Choroid plexus epithelial cell (primary cell): ENCODE measurements around the gene POLD3.

Experiments
- DNase-seq: peaks from one replicate; pipeline ENCODE4 v3.0.0-alpha.2; 2010; ENCODE audit warnings: low read depth
- H3K4me3 ChIP-seq: 2 replicates; pipeline ENCODE4 v1.5.1; 2011; ENCODE audit warnings: low read depth, mild to moderate bottlenecking, control low read depth, low read length, moderate library complexity
- CTCF ChIP-seq: conservative IDR thresholded peaks from 2 replicates; pipeline ENCODE4 v1.5.1; 2011; ENCODE audit warnings: low read depth, mild to moderate bottlenecking, control low read depth, inconsistent platforms, low read length, moderate library complexity

POLD3 gene

GRCh38 chr11:74678591-74679512, 86.5 kb downstream of the POLD3 start:
- DNase-seq = no peak
- H3K4me3 ChIP-seq = no peak overlapping the region
- no peak for TF ChIP-seq CTCF

- no peak overlapping the region for H3K4me3 ChIP-seq
- TF ChIP-seq CTCF = no peak
- DNase-seq = no peak
These were observed 87.1 kb downstream of the POLD3 start for GRCh38 chr11:74679513-74679865.

GRCh38 chr11:74680035-74680671, 87.8 kb downstream of the POLD3 start:
- no peak for DNase-seq
- no peak for TF ChIP-seq CTCF
- no peak overlapping the region for H3K4me3 ChIP-seq

- H3K4me3 ChIP-seq = no peak overlapping the region
- TF ChIP-seq CTCF = no peak
- no peak for DNase-seq
These were observed 88.5 kb downstream of the POLD3 start for GRCh38 chr11:74680703-74681531.

- DNase-seq = no peak
- no peak for TF ChIP-seq CTCF
- no peak overlapping the region for H3K4me3 ChIP-seq
These were observed 89.6 kb downstream of the POLD3 start for GRCh38 chr11:74681686-74682651.

- no peak for DNase-seq
- peak overlapping the region; percentile 42 for H3K4me3 ChIP-seq
- no peak for TF ChIP-seq CTCF
These were observed 90.4 kb downstream of the POLD3 start for GRCh38 chr11:74682731-74683278.
